ENCODE measurements around the gene EMX1.
"Not testable (repeated sequence)": the region's sequence is repeated elsewhere in the genome, so short reads cannot be mapped to it uniquely, and the experiment has no call there.

The EMX1 gene

DNA sequence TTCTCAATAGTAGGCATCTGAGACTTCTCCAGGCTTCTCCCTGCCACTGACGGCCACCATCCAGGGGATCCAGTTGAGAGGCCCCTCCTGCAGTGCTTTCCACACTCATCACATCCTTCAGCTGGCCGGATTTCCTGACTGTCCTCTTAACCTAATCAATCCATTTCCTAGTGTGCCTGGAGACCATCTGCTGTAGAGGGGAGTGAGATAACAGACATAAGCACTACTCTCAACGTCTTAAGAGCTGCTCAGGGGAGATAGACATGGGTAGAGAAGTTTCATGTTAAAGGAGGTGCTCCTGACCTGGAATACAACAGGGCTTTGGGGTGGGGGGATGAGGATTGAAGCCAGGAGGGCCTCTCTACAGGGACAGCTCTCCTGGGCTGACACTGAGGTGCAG, 15.9 kb upstream of the EMX1 start:
- no peak for DNase-seq

DNA sequence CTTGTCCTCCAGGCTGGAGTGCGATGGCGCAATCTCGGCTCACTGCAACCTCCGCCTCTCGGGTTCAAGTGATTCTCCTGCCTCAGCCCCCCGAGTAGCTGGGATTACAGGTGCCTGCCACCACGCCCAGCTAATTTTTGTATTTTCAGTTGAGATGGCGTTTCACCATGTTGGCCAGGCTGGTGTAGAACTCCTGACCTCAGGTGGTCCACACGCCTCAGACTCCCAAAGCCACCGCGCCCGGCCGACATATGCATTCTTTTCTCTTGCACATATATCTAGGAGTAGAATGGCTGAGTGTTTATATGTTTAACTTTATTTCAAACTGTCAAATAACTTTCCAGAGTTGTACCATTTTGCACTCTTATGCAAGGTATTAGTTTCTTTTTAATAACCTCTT, 9.9 kb upstream of the EMX1 start:
- DNase-seq: not testable (repeated sequence)

DNA sequence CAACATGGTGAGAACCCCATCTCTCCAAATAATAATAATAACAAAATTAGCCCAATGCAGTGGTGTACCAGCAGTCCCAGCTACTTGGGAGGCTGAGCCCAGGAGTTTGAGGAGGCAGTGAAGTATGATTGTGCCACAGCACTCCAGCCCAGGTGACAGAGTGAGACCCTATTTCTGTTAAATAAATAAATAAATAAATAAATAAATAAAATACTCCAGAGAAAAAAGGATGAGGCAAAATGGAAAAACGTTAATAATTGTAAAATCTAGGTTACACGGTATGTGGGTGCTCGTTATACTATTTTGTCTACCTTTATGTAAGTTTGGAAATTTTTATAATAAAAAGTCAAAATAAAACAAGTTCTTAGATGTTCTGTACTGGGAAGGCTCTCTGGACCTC, 8.6 kb upstream of the EMX1 start:
- DNase-seq: no peak

DNA sequence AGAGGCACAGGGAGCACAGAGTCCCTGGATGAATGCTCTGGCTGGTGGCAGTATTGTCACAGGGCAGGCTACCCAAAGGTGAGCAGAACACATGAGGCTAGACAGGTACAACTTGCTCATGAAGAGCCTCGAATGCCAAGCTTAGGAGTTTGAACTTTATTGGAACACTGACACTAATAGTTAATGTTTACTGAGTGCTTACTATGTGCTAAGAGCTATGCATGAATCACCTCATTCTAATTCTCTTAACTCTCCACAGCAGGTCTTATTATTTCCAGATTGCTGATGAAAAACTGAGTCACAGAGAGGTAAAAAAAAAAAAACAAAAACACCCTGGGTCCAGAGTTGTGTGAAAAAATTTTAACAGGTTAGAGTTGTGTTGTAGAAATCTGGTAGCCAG, 6.1 kb upstream of the EMX1 start:
- DNase-seq: no peak

DNA sequence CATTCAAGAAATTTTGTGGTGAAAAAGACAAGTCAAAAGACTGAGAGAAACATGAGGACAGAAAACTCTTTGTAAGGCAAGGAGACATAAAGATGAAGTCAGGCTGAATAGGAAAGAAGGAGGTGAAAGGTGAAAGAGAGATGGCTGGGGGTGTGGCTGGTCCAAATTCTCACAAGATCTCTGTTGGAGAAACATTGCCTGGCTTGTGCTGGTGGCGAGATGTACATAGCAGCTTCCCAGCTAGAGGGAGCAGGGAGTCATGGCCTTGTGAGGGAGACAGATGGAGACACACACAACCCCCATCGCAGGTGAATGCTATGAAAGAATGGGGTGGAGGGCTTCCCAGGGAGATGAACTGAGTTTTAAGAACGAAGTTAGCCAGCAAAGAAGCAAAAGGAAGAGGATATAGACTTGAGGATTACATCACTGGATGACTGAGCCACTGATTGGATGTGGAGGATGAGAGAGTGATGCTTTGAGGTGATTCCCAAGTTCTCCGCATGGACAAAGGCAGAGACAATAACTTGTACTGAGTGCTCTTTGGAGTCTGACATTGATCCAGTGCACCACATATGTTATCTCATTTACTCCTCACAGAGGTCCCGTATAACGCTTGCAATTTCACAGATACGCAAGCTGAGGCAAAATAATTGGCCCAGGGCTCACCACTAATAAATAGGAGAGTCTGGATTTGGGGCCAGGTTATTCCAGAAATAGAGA, 3.7 kb upstream of the EMX1 start:
- no peak for DNase-seq

DNA sequence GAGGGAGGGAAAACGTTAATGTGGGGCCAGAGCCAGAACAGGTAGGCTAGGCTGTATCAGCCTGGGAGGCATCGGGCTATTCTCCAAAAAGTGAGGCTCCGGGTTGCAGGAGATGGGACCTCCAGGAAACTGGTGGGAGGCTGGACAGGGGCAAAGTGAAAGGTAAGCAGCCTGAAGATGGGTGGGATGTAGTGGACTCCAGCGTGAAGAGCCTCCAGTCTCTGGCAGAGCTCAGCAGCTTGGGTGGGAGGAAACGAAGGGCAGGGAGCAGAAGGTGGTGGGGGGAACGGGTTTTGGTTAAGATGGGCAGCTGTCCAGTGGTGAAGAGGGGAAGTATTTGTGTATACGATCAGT, 3.1 kb upstream of the EMX1 start:
- no peak for DNase-seq

DNA sequence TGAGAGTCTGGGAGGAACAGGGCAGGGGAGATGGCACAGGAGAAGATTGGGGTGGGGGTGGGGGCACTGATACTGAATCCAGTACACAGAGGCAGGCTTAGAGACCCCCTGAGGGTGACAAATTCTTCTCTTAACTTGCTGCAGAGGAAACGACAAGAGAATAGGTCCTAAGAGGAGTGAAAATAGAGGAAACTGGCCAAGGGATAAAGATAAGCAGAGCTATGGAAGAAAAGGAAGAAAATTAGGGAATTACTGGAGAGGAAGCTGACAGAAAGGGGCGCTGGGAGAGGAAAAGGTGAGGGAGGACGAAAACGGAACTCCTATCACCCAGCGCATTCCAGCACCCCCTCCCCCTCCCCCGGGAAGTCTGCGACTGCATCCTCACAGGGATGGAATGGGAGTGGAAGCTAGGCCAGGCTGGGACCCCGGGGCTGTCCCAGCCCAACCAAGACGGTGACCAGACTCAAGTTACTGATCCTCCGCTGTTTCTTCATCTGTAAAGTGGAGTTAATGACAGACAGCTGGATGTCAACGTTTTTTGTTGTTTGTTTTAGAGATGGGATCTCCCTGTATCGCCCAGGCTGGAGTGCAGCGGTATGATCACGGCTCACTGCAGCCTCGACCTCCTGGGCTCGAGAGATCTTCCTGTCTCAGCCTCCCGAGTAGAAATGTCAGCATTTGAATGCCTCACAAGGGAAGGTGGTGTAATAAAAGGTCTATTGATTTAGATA, 2.6 kb upstream of the EMX1 start:
- DNase-seq: no peak

DNA sequence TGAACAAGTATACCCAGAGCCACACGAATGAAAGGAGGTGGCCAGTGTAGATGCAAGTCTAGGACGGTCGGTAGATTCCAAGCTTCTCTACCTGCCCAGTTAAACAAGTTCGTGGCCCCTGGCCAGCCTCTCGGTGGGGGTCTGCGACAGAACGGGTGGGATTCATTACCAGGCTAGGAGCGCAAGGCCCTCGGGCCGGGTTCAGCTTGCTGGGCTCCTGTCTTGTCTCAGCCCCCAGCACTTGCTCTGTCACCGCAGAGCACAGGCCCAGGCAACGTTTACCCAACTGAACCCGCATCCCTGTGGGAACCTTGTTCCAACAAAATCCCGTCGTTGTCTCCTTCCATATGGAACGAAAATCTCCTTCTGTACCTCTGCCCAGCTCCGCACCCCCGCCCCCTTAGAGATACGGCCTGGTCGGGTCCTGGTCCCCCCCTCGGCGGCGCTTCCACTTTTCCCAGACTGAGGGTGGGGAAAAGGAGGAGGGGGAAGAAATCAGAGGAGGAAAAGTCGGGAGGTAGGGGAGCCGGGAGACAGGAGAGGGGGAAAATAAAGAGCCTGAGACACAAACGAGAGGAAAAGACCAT, 1.9 kb upstream of the EMX1 start:
- no peak for DNase-seq

DNA sequence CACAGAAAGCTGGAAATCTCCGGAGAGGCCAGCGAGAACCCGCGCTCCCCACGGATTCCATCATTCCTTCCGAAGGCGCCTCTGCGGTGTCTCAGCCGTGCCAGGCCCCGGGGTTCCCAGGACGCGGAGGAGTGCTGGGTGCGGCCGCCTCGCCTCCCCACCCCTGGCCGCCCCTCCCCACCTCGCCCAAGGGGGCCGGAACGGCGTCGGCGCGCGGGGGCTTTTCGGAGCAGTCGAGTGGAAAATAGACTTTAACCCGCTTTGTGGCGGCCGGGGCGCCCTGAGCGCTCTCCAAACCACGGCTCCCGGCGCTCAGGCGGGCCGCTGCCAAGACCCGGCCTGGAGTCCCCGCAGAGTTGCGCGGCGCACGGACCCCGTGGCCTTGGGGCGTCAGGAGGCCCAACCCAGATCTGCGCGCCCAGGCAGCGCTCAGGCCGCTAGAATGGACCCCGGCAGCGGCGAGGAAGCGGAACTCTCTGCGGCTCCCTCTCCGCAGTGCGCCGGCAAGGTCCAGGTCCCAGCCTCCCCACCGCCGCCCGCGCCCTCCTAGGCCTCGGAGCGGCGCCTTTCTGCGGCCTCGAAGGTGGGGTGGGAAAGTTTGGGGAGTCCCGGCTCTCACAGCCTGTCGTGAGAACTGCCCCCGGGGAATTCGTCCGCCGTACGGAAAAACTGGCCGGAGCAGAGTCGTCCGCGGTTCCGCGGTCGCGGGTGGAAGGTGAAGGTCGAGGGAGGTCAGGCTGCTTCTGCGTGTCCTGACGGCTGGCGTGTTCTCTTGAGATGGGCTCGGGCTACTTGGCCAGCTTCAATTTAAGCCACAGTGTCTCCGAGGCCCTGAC, 1.2 kb upstream of the EMX1 start:
- no peak for DNase-seq

DNA sequence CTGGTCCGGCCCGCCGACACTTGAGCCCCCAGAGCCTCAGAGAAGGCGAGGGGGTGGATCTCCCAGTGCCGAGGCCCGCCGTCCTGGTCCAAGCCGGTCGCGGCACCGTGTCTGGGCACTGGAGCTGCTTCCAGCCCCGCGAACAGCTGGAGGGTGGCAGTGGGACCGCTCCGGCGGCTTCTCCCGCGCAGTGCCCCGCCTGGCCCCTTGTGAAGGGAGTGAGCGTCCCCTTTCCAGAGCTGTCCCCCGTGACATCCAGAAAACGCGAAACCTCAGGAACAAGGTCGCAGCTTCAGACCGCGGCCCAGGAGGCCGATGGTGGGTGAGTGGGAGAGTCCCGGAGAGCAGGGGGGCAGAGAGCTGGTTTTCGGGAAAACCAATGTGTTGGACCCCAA, 579 bp upstream of the EMX1 start:
- no peak for DNase-seq

DNA sequence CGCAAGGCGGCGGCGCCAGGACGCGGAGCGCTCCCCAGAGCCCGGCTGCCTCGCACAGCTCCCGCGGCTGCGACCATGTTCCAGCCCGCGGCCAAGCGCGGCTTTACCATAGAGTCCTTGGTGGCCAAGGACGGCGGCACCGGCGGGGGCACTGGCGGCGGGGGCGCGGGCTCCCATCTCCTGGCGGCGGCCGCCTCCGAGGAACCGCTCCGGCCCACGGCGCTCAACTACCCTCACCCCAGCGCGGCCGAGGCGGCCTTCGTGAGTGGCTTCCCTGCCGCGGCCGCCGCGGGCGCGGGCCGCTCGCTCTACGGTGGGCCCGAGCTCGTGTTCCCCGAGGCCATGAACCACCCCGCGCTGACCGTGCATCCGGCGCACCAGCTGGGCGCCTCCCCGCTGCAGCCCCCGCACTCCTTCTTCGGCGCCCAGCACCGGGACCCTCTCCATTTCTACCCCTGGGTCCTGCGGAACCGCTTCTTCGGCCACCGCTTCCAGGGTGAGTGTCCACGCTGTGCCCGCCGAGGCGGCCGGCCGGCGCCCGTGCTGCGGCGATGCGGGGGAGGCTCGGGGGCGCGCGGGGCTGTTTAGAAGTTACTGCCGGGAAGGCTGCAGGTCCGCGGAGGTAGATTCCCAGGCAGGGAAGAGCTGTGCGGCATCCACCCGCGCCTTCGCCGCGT, 696 bp downstream of the EMX1 start:
- no peak for DNase-seq

DNA sequence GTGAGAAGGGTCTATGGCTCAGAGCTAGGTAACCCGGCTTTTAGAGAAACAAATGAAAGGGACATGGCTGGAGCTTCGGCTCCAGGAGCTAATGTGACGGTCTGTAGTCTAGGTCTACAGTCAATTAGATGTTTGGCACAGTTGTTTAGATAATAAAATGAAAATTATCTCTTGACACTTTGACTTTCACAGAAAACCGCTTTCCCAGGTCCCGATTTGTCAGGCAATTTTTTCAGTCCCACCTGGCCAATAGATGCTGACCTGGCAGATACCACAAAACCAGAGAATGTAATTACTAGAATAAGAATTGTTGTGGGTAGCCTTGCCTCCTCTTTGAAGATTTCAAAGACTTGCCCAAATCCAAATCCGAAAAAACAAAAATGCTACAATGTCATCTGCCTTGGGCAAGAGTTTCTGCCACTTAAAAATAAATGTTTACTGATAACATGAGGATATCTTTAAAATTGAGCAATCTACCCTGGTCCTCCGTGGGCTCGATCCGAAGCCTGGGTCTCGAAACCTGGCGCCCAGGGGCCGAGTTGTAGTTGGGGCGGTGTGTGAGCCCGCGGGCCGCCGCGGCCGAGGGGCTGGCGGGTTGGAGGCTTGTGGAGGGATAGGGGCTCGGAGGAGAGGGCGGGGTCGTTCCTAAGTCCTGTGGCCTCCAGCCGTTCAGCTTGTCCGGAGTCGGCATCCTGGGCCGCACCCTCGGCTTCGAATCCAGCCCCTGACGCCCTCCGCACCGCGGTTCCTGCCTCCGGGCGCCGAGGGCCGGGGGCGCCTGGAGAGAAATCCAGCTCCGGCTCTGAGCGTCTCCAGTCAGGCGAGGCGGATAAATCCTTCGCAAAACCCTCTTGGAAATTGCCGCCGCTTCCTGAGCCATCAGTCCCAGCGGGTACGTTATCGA, 2.3 kb downstream of the EMX1 start:
- DNase-seq: no peak

DNA sequence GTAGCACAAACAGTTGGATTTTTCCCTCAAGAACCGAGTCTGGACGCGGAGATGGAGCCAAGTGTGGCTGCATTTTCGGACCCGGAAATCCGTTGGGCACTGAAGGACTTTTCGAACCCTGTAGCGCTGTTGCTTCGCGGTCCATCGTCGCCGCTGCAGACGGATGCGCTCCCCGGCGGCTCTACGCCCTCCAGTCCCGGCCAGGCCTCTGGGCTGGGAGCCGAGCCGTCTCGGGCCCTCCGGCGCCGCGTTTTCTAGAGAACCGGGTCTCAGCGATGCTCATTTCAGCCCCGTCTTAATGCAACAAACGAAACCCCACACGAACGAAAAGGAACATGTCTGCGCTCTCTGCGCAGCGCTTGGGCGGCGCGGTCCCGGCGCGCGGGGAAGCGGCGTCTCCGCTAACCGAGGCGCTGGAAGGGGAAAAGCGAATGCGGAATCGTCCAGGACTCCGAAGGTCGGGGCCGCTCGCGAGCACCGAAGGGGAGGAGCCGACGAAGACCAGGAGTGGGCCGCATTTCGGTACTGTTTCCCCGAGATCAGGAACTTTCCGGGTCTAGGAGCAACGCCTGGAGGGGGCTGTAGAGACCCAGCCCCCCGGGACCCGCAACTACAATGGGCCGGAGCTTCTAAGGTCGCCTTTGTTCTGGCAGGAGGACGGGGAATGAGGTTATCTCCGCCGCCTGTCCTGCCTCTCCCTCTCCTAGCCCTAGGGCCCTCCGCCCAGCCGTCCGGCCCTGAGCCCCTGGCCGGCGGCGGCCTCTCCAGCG, 3.2 kb downstream of the EMX1 start:
- no peak for DNase-seq

DNA sequence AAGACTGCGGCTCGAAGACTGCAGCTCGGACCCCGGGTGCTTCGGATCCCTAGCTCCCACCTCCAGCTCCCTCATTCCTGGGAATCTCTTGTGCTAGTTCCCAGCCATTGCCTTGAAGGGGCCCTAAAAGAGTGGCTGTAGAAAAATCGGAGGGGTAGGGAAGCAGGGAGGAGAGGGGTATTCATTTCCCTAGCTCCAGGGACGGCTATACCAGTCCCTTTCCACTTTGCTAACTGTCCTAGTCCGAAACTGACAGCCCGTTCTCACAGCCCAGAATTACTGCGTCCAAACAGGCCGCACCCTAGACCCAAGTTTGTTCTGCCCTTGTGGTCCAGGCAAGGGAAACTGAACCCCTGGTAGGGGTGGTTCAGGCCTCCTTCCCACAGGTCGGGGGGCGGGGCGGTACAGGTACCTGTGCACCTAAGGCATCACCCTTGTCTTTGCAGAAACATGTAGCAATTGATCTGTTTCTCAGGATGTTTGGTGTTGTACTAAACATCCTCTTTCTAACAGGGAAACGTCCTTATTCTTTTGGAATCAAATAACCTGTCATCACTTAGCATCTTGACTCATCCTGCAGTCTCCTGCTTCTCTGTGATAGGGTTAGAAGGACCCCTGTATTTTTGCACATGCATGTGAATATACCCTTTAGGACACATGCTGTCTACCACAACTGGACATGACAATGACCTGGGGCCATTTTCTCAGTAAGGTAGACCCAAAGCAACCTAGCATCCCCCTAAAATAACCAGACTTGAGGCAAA, 4.0 kb downstream of the EMX1 start:
- no peak for DNase-seq

DNA sequence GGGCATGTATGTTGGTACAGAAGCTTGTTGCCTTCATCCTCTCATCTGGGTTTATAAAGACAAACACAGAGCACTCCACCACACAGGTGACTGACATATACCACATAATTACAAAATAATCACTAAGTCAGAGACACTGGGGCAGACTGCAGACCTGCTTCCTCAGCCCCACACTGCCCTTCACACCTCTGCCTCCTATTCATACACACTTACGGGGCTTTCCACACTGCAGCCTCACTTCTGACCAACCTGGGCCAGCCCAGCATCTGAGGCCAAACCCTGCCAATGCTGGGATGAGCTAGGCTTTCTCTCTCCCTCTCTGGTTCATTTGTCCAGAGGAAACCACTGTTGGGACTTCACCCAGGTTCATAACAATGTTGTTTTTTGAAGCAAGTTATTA, 4.5 kb downstream of the EMX1 start:
- no peak for DNase-seq

DNA sequence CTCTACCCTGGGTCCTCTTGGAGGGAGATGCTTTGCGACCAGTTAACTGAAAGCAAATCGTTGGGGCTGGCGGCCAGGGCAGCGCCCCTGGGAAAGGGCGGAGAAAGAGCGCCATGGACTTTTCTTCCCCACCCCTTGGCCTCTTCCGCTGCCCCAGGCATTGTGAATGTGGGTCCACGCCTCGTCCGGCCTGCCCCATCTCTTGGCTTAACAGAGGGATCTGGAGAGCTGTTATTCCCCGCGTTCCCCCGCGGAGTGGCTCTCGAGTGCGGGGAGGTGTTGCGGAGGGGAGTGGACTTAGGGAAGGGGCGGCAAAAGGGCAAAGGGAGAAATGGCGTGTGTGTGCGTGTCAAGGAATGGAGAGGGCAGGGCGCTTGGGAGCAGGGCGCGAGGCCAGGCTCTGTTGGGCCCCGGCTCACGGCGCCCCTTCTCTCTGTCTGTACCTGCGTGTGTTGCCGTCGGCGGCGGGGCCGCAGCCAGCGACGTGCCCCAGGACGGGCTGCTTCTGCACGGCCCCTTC, 6.6 kb downstream of the EMX1 start:
- no peak for DNase-seq

DNA sequence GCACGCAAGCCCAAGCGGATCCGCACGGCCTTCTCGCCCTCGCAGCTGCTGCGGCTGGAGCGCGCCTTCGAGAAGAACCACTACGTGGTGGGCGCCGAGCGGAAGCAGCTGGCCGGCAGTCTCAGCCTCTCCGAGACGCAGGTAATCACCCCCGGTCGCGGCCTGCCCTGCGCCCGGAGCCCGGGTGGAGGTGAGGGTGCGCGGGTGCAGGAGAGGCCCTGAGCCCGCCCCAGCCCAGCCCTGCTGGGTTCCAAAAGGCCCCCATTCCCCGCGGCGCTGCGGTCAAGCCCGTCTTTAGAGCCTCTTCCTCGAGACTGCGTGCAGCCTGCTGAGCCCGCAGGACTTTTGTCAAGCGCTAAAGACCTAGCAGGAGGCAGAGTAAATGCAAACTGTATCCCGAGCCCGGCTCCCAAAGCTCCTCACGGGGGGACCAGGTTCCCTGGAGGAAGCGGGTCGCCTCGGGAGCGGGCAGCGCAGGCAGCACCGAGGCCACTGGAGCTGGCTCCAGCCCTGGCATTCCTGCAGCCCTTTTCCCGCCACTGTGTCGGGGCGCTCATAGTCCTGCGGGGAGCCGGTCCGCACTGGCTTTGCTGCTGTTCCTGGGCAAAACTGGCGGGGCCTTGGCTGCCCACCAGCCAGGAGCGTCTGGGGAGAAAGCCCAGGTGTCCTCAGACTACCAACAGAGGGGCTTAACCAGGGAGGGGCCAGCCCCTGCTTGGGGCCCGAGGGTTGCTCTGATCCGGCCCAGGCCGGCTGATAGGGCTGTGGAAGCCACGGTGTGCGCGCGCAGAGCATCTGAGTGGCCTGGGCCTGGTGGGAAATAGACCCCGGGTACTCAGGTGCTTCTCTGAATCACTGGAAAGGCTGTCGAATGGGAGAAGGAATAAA, 7.3 kb downstream of the EMX1 start:
- no peak for DNase-seq

DNA sequence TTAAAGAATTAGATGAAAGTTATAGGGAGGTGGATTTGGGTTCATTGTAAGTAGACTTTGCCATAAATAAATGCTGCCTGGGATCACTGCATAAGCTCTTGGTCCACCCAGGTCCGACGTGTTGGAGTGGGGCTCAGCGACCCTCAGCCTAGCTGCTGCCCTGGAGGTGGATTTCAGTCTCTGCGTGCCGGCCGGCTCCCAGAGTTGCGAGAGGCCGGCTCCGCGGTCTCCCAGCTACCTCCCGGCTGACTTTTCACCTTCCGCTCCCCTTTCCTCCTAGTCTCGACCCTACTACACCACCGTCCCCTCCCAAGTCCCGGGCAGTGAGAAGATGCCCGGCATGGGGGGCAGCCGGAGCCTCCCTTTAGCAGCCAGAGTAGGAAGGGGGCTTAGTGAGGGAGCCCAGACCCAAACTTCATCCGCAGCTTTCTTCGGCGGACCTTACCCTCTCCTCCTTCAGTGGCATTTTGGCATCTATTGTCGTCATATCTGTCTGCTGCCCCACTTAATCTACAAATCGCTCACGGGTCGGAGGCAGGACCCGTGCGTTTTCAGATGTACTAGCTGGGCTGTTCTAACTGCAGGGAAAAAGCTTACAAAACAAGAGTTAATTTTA, 8.1 kb downstream of the EMX1 start:
- DNase-seq: no peak

DNA sequence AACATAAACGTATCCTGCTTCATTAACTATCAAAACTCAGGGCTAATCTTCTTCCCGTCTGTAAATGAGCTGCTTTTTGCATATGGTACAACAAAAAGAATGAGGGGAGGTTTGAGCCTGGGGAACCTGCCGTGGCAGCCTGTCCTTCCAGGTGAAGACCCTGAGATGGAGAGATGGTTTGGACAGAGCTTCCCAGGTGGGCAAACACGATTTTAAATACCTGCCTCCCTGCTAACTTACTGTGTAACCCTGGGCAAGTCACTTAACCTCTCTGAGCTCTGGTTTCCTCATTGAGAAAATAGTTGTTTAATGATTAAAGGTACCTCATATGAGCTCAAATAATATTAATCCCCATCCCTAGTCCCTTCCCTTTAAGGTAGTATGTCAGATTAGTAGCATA, 9.0 kb downstream of the EMX1 start:
- DNase-seq: no peak

All from bone marrow (tissue), 2 donors.